Hepatocyte (in vitro differentiated cells): ENCODE measurements around the gene MINDY2. TPM values are rescaled to one million over a fixed set of nuclear protein-coding genes. Genes with fewer than 3 reads are reported as not detected.

Source experiments
- DNase-seq: peaks from one replicate; pipeline ENCODE4 v3.0.0-alpha.2; 2016; ENCODE audit warnings: low spot score
- H2AFZ ChIP-seq: fragments of 200-600 bp; sonication (generic); 2 replicates; pipeline ENCODE4 v1.6.0; 2016; ENCODE audit warnings: antibody characterized with exemption, mild to moderate bottlenecking
- H3K27ac ChIP-seq: fragments of 200-600 bp; sonication (generic); 2 replicates; pipeline ENCODE4 v1.5.1; 2016; ENCODE audit warnings: mild to moderate bottlenecking
- H3K27me3 ChIP-seq: fragments of 200-600 bp; sonication (generic); 2 replicates; pipeline ENCODE4 v1.6.1; 2016
- H3K36me3 ChIP-seq: fragments of 200-600 bp; sonication (generic); replicated peaks from 2 replicates; pipeline ENCODE4 v1.5.1; 2016; ENCODE audit warnings: low read depth; ENCODE audit not compliant: insufficient read depth
- H3K4me1 ChIP-seq: fragments of 200-600 bp; sonication (generic); 2 replicates; pipeline ENCODE4 v1.5.1; 2016; ENCODE audit warnings: mild to moderate bottlenecking, moderate library complexity; ENCODE audit not compliant: insufficient read depth
- H3K4me2 ChIP-seq: fragments of 200-600 bp; sonication (generic); 2 replicates; pipeline ENCODE4 v1.6.0; 2016
- H3K4me3 ChIP-seq: fragments of 200-600 bp; sonication (generic); 2 replicates; pipeline ENCODE4 v1.5.1; 2016; ENCODE audit warnings: mild to moderate bottlenecking
- H3K79me2 ChIP-seq: fragments of 200-600 bp; sonication (generic); 2 replicates; pipeline ENCODE4 v1.6.0; 2017; ENCODE audit warnings: mild to moderate bottlenecking
- H3K9me2 ChIP-seq: fragments of 200-600 bp; sonication (generic); replicated peaks from 2 replicates; pipeline ENCODE4 v1.6.0; 2017; ENCODE audit warnings: mild to moderate bottlenecking; ENCODE audit not compliant: insufficient read depth
- H3K9me3 ChIP-seq: fragments of 200-600 bp; sonication (generic); 2 replicates; pipeline ENCODE4 v1.5.1; 2016; ENCODE audit warnings: low read depth, mild to moderate bottlenecking
- H4K20me1 ChIP-seq: fragments of 200-600 bp; sonication (generic); 2 replicates; pipeline ENCODE4 v1.6.0; 2016; ENCODE audit warnings: mild to moderate bottlenecking; ENCODE audit not compliant: insufficient read depth, poor library complexity, severe bottlenecking
- CTCF ChIP-seq: fragments of 200-600 bp; sonication (generic); IDR thresholded peaks from 2 replicates; pipeline ENCODE4 v1.5.1; 2016; ENCODE audit warnings: antibody characterized with exemption, mild to moderate bottlenecking; ENCODE audit not compliant: poor library complexity
- EZH2 ChIP-seq: fragments of 200-600 bp; sonication (generic); IDR thresholded peaks from 2 replicates; pipeline ENCODE4 v1.6.1; 2016; ENCODE audit warnings: antibody characterized with exemption, mild to moderate bottlenecking, borderline replicate concordance
- EZH2phosphoT487 ChIP-seq: fragments of 200-600 bp; sonication (generic); IDR thresholded peaks from one replicate; pipeline ENCODE4 v1.6.1; 2018; ENCODE audit warnings: antibody characterized with exemption, mild to moderate bottlenecking, low read depth, moderate library complexity; ENCODE audit not compliant: unreplicated experiment, severe bottlenecking
- WGBS: methylation state at CpG from one replicate; pipeline ENCODE4 v1.1.6; 2016; ENCODE audit warnings: low lambda C conversion rate; ENCODE audit errors: missing lambda C conversion rate; 5-methylcytosine and 5-hydroxymethylcytosine counted together
- polyA plus RNA-seq: library from polyadenylated mRNA; unstranded; fragments of >200 nt; fragmentation: Nextera tagmentation; extraction: Ambion mirVana; gene quantifications from 2 replicates; pipeline ENCODE4 v1.2.1, GENCODE V29; 2016
- total RNA-seq: library from RNA; depleted of rRNA; stranded (reverse); fragments of >200 nt; gene quantifications from 2 replicates; pipeline ENCODE4 v1.2.3, GENCODE V29; 2014

Gene MINDY2
- total and polyA plus RNA-seq, 2 experiments from 2014 or later: 19.3 to 32.3 TPM

- Histone ChIP-seq H3K4me2 (peak overlapping the region; percentile 91), H3K27ac (peak overlapping the region; percentile 94), H3K9me2 (no peaks in the 10 kb centered on the region), H3K4me1 (peaks cover 9% of the 10 kb centered on the region), H3K4me3 (peak overlapping the region; percentile 54), H3K36me3 (no peaks in the 10 kb centered on the region), H3K9me3 (no peaks in the 10 kb centered on the region), H3K79me2 (peaks cover 49% of the 10 kb centered on the region), H3K27me3 (no peaks in the 10 kb centered on the region), H4K20me1 (peaks cover 11% of the 10 kb centered on the region), H2AFZ (peak overlapping the region; percentile 61)
- under 1% methylated on average over 39 of the region's 40 CpGs for WGBS
- peak; percentile 65 for DNase-seq
- TF ChIP-seq EZH2phosphoT487: no peak
- no peak for TF ChIP-seq CTCF
- no peak for TF ChIP-seq EZH2
These were observed 634 bp downstream of the MINDY2 start for GRCh38 chr15:58771621-58772250.

GRCh38 chr15:58773024-58773423 is 1.9 kb downstream of the MINDY2 start:
- no peak for TF ChIP-seq EZH2
- TF ChIP-seq CTCF: no peak
- TF ChIP-seq EZH2phosphoT487: no peak
- peaks cover 9% of the 10 kb centered on the region for H3K4me1 ChIP-seq
- WGBS: 91% methylated on average over 4 of the region's 4 CpGs
- peak overlapping the region; percentile 91 for H3K4me2 ChIP-seq
- H4K20me1 ChIP-seq: peaks cover 11% of the 10 kb centered on the region
- H2AFZ ChIP-seq: no peak overlapping the region
- DNase-seq: no peak
- H3K9me3 ChIP-seq: no peaks in the 10 kb centered on the region
- H3K4me3 ChIP-seq: peak overlapping the region; percentile 54
- no peaks in the 10 kb centered on the region for H3K36me3 ChIP-seq
- H3K27ac ChIP-seq: no peak overlapping the region
- peaks cover 62% of the 10 kb centered on the region for H3K79me2 ChIP-seq
- no peaks in the 10 kb centered on the region for H3K27me3 ChIP-seq
- H3K9me2 ChIP-seq: no peaks in the 10 kb centered on the region

- peaks cover 9% of the 10 kb centered on the region for H3K4me1 ChIP-seq
- H2AFZ ChIP-seq: no peak overlapping the region
- H3K4me2 ChIP-seq: no peak overlapping the region
- 97% methylated on average over 3 of the region's 3 CpGs for WGBS
- H3K36me3 ChIP-seq: no peaks in the 10 kb centered on the region
- H3K9me3 ChIP-seq: no peaks in the 10 kb centered on the region
- H3K27ac ChIP-seq: no peak overlapping the region
- H4K20me1 ChIP-seq: peaks cover 11% of the 10 kb centered on the region
- peaks cover 77% of the 10 kb centered on the region for H3K79me2 ChIP-seq
- TF ChIP-seq CTCF: no peak
- DNase-seq: no peak
- H3K27me3 ChIP-seq: no peaks in the 10 kb centered on the region
- no peak overlapping the region for H3K4me3 ChIP-seq
- H3K9me2 ChIP-seq: no peaks in the 10 kb centered on the region
These were observed 4.3 kb downstream of the MINDY2 start for GRCh38 chr15:58775402-58775801.

GRCh38 chr15:58777107-58777506 is 6.0 kb downstream of the MINDY2 start:
- TF ChIP-seq CTCF (no peak), EZH2 (no peak), EZH2phosphoT487 (no peak)
- no peak overlapping the region for H2AFZ ChIP-seq
- no peaks in the 10 kb centered on the region for H3K36me3 ChIP-seq
- peaks cover 11% of the 10 kb centered on the region for H4K20me1 ChIP-seq
- peaks cover 86% of the 10 kb centered on the region for H3K79me2 ChIP-seq
- peaks cover 9% of the 10 kb centered on the region for H3K4me1 ChIP-seq
- no peaks in the 10 kb centered on the region for H3K27me3 ChIP-seq
- H3K4me2 ChIP-seq: no peak overlapping the region
- DNase-seq: no peak
- H3K4me3 ChIP-seq: no peak overlapping the region
- no peaks in the 10 kb centered on the region for H3K9me3 ChIP-seq
- 96% methylated on average over 4 of the region's 4 CpGs for WGBS
- H3K27ac ChIP-seq: no peak overlapping the region
- no peaks in the 10 kb centered on the region for H3K9me2 ChIP-seq
